ENCODE measurements around the gene RNU6-7. TPM values are rescaled to one million over a fixed set of nuclear protein-coding genes. Genes with fewer than 3 reads are reported as not detected.

Gene RNU6-7

GRCh38 chr14:32251530-32251929, 49.7 kb downstream of the RNU6-7 start:
- Histone ChIP-seq H2BK5ac (ENCODE audit: low read depth, low read length, poor library complexity, severe bottlenecking) (no peak overlapping the region), H3K27me3 (ENCODE audit: control insufficient read depth in 1 of 2, insufficient read depth in 1 of 2, low read length in 2 of 2) (no peaks in the 10 kb centered on the region), H4K91ac (ENCODE audit: low read length) (no peak overlapping the region), H3K79me1 (replicated peaks; ENCODE audit: low read length, poor library complexity, severe bottlenecking) (no peaks in the 10 kb centered on the region), H3K4me2 (ENCODE audit: low read length, poor library complexity, severe bottlenecking) (no peak overlapping the region), H2BK120ac (ENCODE audit: low read depth, low read length) (no peak overlapping the region), H3K4me3 (ENCODE audit: insufficient read depth in 1 of 2, low read depth in 1 of 2, low read length in 2 of 2) (no peak overlapping the region), H2AFZ (ENCODE audit: low read depth, low read length) (no peak overlapping the region), H3K23ac (ENCODE audit: low read length in 2 of 2) (no peak overlapping the region), H2BK12ac (ENCODE audit: low read length in 2 of 2) (no peak overlapping the region), H3K27ac (ENCODE audit: low read length, poor library complexity, severe bottlenecking) (no peak overlapping the region), H2AK5ac (ENCODE audit: low read length, severe bottlenecking) (no peak overlapping the region), H3K4me1 (ENCODE audit: control insufficient read depth, insufficient read depth, low read depth, low read length) (peaks cover 3% of the 10 kb centered on the region), H4K8ac (ENCODE audit: low read length) (no peak overlapping the region), H2BK15ac (ENCODE audit: low read depth, poor library complexity, severe bottlenecking) (no peak overlapping the region), H3K4ac (ENCODE audit: low read depth in 1 of 2, low read length in 2 of 2) (no peak overlapping the region), H3K18ac (ENCODE audit: low read depth in 1 of 2, low read length in 2 of 2) (no peak overlapping the region), H3K14ac (ENCODE audit: low read length in 2 of 2) (no peak overlapping the region), H3K36me3 (ENCODE audit: control insufficient read depth in 1 of 2, insufficient read depth in 2 of 2, low read depth in 1 of 2, low read length in 2 of 2) (no peaks in the 10 kb centered on the region), H3K9me3 (ENCODE audit: control insufficient read depth, low read length) (no peaks in the 10 kb centered on the region), H3K9ac (ENCODE audit: low read length) (peak overlapping the region; percentile 32)
- WGBS, result 91% methylated on average over 2 of the region's 4 CpGs
- DNase-seq, result no peak

Small RNA genes lying within 50 kb of the gene (small RNA-seq; reads per million reads assigned to genes)
- gene RNU6-7 (ENCODE audit: low read depth) (not detected), gene RNU6-8 (ENCODE audit: low read depth) (not detected)

All from mesenchymal stem cell (in vitro differentiated cells and primary cell).